Peyer's patch (tissue), 4 donors: ENCODE measurements around the gene PLOD2.

Experiments used
- POLR2A ChIP-seq, 2 donors: fragments of 450-650 bp; IDR thresholded peaks; one replicate each; pipeline ENCODE4 v1.5.1; 2017; ENCODE audit warnings: antibody characterized with exemption in 2 of 2, mild to moderate bottlenecking in 2 of 2, moderate library complexity in 2 of 2
- TF ChIP-seq, protein P1 (sequence below), 6 experiments: fragments of 450-650 bp in 4 of 6; fragments of 200-600 bp in 2 of 6; sonication (generic) in 1 of 6; IDR thresholded peaks; one replicate each; pipeline ENCODE4 v1.5.1; 2017 to 2019; ENCODE audit warnings: antibody characterized with exemption in 6 of 6, mild to moderate bottlenecking in 3 of 6, moderate library complexity in 1 of 6

DNA sequence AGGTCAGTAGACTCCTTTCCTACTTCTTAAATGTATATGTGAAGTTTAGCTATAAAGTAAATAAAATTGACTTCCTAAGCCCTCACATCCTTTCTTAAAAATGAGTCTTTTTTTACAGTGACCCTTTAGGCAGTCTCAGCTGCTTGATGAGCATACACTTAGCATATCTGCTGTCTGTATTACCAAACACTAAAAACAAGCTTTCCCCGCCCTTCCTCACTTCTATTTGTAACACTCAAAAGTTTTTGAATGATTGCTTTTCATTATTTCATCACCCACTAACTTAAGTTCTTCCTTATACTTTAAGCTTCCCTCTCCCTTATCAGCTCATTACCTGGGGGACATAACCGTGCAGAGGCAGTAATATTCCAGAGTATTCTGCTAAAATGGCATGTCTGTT lies 89.4 kb downstream of the PLOD2 start:
- no peak for TF ChIP-seq POLR2A (IDR thresholded peaks at IDR 0.05)
- TF ChIP-seq, protein P1, sequence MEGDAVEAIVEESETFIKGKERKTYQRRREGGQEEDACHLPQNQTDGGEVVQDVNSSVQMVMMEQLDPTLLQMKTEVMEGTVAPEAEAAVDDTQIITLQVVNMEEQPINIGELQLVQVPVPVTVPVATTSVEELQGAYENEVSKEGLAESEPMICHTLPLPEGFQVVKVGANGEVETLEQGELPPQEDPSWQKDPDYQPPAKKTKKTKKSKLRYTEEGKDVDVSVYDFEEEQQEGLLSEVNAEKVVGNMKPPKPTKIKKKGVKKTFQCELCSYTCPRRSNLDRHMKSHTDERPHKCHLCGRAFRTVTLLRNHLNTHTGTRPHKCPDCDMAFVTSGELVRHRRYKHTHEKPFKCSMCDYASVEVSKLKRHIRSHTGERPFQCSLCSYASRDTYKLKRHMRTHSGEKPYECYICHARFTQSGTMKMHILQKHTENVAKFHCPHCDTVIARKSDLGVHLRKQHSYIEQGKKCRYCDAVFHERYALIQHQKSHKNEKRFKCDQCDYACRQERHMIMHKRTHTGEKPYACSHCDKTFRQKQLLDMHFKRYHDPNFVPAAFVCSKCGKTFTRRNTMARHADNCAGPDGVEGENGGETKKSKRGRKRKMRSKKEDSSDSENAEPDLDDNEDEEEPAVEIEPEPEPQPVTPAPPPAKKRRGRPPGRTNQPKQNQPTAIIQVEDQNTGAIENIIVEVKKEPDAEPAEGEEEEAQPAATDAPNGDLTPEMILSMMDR (IDR thresholded peaks at IDR 0.05), result no peak
